OCI-LY7 (cell line): ENCODE measurements around the gene DEFB116. TPM values are rescaled to one million over a fixed set of nuclear protein-coding genes. Genes with fewer than 3 reads are reported as not detected.

Experiments used
- Bru-seq: library from RNA; stranded (reverse); fragments of 400-500 nt; gene quantifications from one replicate; lab custom pipeline; 2021; lab: Mats Ljungman, UMichigan
- BruChase-seq, 2 experiments: library from RNA; stranded (reverse); fragments of 400-500 nt; gene quantifications; one replicate each; lab custom pipeline; 2021; lab: Mats Ljungman, UMichigan
- BruUV-seq: library from RNA; stranded (reverse); fragments of 400-500 nt; replicated peaks from 2 replicates; lab custom pipeline; 2021; lab: Mats Ljungman, UMichigan
- CTCF ChIA-PET: fragments of 300-600 bp; sonication (Branson Sonifier 250); formaldehyde crosslinking; loops from one replicate; lab custom pipeline; 2022; ENCODE audit warnings: antibody characterized with exemption; ENCODE audit not compliant: unreplicated experiment; lab: Charles Lee
- POLR2A ChIA-PET: fragments of 300-600 bp; sonication (Branson Sonifier 250); formaldehyde crosslinking; loops from one replicate; lab custom pipeline; 2022; ENCODE audit warnings: antibody characterized with exemption; lab: Charles Lee
- DNase-seq: peaks from one replicate; pipeline ENCODE4 v3.0.0-alpha.2; 2015; ENCODE audit warnings: low spot score
- H2AFZ ChIP-seq: fragments of 200-600 bp; sonication (generic), shearing (Covaris generic); 2 replicates; pipeline ENCODE4 v1.6.1; 2014; ENCODE audit warnings: mild to moderate bottlenecking, antibody characterized with exemption, low read length, moderate library complexity
- H3K27ac ChIP-seq: fragments of 200-600 bp; sonication (generic); 2 replicates; pipeline ENCODE4 v1.5.1; 2014; ENCODE audit warnings: mixed run types, low read depth, mild to moderate bottlenecking, moderate library complexity, low read length, inconsistent platforms; ENCODE audit not compliant: poor library complexity, severe bottlenecking
- H3K36me3 ChIP-seq: fragments of 200-600 bp; sonication (generic); 2 replicates; pipeline ENCODE4 v1.6.1; 2014; ENCODE audit warnings: mild to moderate bottlenecking, antibody characterized with exemption, low read length, moderate library complexity, mixed read lengths; ENCODE audit not compliant: insufficient read depth
- H3K4me1 ChIP-seq: fragments of 200-600 bp; sonication (generic); 2 replicates; pipeline ENCODE4 v1.5.1; 2014; ENCODE audit warnings: mild to moderate bottlenecking, low read length; ENCODE audit not compliant: insufficient read depth, poor library complexity, severe bottlenecking
- H3K4me2 ChIP-seq: fragments of 200-600 bp; sonication (generic); 2 replicates; pipeline ENCODE4 v1.6.1; 2014; ENCODE audit warnings: mild to moderate bottlenecking, low read length
- H3K4me3 ChIP-seq: fragments of 200-600 bp; sonication (generic); 2 replicates; pipeline ENCODE4 v1.5.1; 2014; ENCODE audit warnings: mild to moderate bottlenecking, low read depth, low read length; ENCODE audit not compliant: poor library complexity, severe bottlenecking
- H3K79me2 ChIP-seq: fragments of 200-600 bp; sonication (generic); 2 replicates; pipeline ENCODE4 v1.6.1; 2016; ENCODE audit warnings: low read depth, mild to moderate bottlenecking, low read length, moderate library complexity, mixed read lengths; ENCODE audit not compliant: insufficient read depth
- H3K9me2 ChIP-seq: fragments of 200-600 bp; sonication (generic); 2 replicates; pipeline ENCODE4 v1.6.1; 2016; ENCODE audit warnings: mild to moderate bottlenecking, low read length, mixed read lengths; ENCODE audit not compliant: insufficient read depth
- H3K9me3 ChIP-seq: fragments of 200-600 bp; sonication (generic); 2 replicates; pipeline ENCODE4 v1.6.1; 2014; ENCODE audit warnings: mild to moderate bottlenecking, mixed run types, low read length, mixed read lengths
- H4K20me1 ChIP-seq: fragments of 200-600 bp; sonication (generic); 2 replicates; pipeline ENCODE4 v1.6.1; 2014; ENCODE audit warnings: mild to moderate bottlenecking, antibody characterized with exemption, low read length, moderate library complexity, mixed read lengths; ENCODE audit not compliant: insufficient read depth
- CTCF ChIP-seq: fragments of 200-600 bp; sonication (generic); conservative IDR thresholded peaks from 2 replicates; pipeline ENCODE4 v1.5.1; 2014; ENCODE audit warnings: mild to moderate bottlenecking, antibody characterized with exemption, low read length, moderate library complexity, mixed read lengths
- EZH2phosphoT487 ChIP-seq: fragments of 200-600 bp; sonication (generic); IDR thresholded peaks from 2 replicates; pipeline ENCODE4 v1.6.1; 2018; ENCODE audit warnings: low read depth, borderline replicate concordance, mild to moderate bottlenecking, mixed run types, antibody characterized with exemption, low read length, moderate library complexity, mixed read lengths
- intact Hi-C: fragments of 100-400 bp; cut with micrococcal nuclease; formaldehyde crosslinking; loops from one replicate; pipeline ENCODE4 v1.10.0; 2022; ENCODE audit not compliant: unreplicated experiment
- long read RNA-seq: library from polyadenylated mRNA; stranded (forward); transcript quantifications from one replicate; pipeline ENCODE4 v2.0.0, GENCODE V29; 2022
- total RNA-seq, 2 experiments: library from RNA; depleted of rRNA in 1 of 2; stranded (reverse); fragments of >200 nt in 1 of 2; shearing (Covaris generic) in 1 of 2; gene quantifications; 2 replicates each; pipeline ENCODE4 v1.2.3, GENCODE V29; 2014 to 2022

Gene DEFB116
- total RNA-seq (2014; rRNA removed; shearing (Covaris generic)) (not detected in 2 replicates), total RNA-seq (2022) (not detected in 2 replicates), Bru-seq, nascent RNA (not detected), BruChase-seq, experiment 1, labeled RNA remaining after a 6-hour chase (not detected), BruChase-seq, experiment 2, labeled RNA remaining after a 2-hour chase (not detected)
- long read RNA-seq = 0 reads

GRCh38 chr20:31308535-31309162 lies at the start of gene DEFB116:
DEFB116 (minus strand) TSS chr20:31308585; CDS start chr20:31308585, 0 bp downstream.
- intact Hi-C loops = no loop called here
- Histone ChIP-seq H3K27ac (no peak within 1 kb of the TSS), H3K4me1 (no peaks in the 10 kb centered on the region), H3K4me3 (no peak within 1 kb of the TSS), H3K79me2 (no peaks in the 10 kb centered on the region), H2AFZ (no peak within 1 kb of the TSS), H3K4me2 (no peak within 1 kb of the TSS), H3K9me3 (no peaks in the 10 kb centered on the region), H4K20me1 (no peaks in the 10 kb centered on the region), H3K9me2 (no peaks in the 10 kb centered on the region), H3K36me3 (no peaks in the 10 kb centered on the region)
- POLR2A ChIA-PET = no interaction called here
- no TSS peak for BruUV-seq
- CTCF ChIA-PET = no interaction called here
- TF ChIP-seq EZH2phosphoT487 (no peak), CTCF (no peak)
- no peak for DNase-seq

GRCh38 chr20:31355981-31356380 lies 47.6 kb upstream of the DEFB116 start:
- BruUV-seq = no TSS peak
- no peak for TF ChIP-seq EZH2phosphoT487
- TF ChIP-seq CTCF = no peak
- H3K27ac ChIP-seq = no peak overlapping the region
- H3K9me2 ChIP-seq = no peaks in the 10 kb centered on the region
- no peaks in the 10 kb centered on the region for H3K79me2 ChIP-seq
- H3K4me1 ChIP-seq = no peaks in the 10 kb centered on the region
- H4K20me1 ChIP-seq = no peaks in the 10 kb centered on the region
- CTCF ChIA-PET = no interaction called here
- H3K4me2 ChIP-seq = no peak overlapping the region
- intact Hi-C loops = no loop called here
- H3K4me3 ChIP-seq = no peak overlapping the region
- H2AFZ ChIP-seq = no peak overlapping the region
- H3K9me3 ChIP-seq = no peaks in the 10 kb centered on the region
- DNase-seq = no peak
- no peaks in the 10 kb centered on the region for H3K36me3 ChIP-seq
- POLR2A ChIA-PET = interaction anchor here (0.6 to 1.0 kb wide), 3 partner anchors 11 to 17 kb away, joined by 3 to 5 read pairs (median 3); no protein-coding TSS in a partner anchor

- BruUV-seq = no TSS peak
- POLR2A ChIA-PET = no interaction called here
- H3K36me3 ChIP-seq = no peaks in the 10 kb centered on the region
- CTCF ChIA-PET = no interaction called here
- no peak overlapping the region for H2AFZ ChIP-seq
- intact Hi-C loops = no loop called here
- H3K4me1 ChIP-seq = no peaks in the 10 kb centered on the region
- TF ChIP-seq EZH2phosphoT487 = no peak
- no peak for TF ChIP-seq CTCF
- H3K4me2 ChIP-seq = no peak overlapping the region
- H3K9me3 ChIP-seq = no peaks in the 10 kb centered on the region
- H3K79me2 ChIP-seq = no peaks in the 10 kb centered on the region
- no peaks in the 10 kb centered on the region for H4K20me1 ChIP-seq
- H3K27ac ChIP-seq = no peak overlapping the region
- no peak overlapping the region for H3K4me3 ChIP-seq
- no peak for DNase-seq
- no peaks in the 10 kb centered on the region for H3K9me2 ChIP-seq
Measured at GRCh38 chr20:31341470-31341869, 33.1 kb upstream of the DEFB116 start.
